GM21737 (cell line): ENCODE measurements around the gene ATE1.
A peak's percentile ranks its signal among the peaks of the same experiment; 100 is the strongest.
"Not testable (repeated sequence)": the region's sequence is repeated elsewhere in the genome, so short reads cannot be mapped to it uniquely, and the experiment has no call there.

Experiments used
- ATAC-seq: cut with Tn5 transposase; IDR thresholded peaks from one replicate; pipeline ENCODE4 v1.9.1; 2021; ENCODE audit warnings: mild to moderate bottlenecking, moderate library complexity; ENCODE audit not compliant: unreplicated experiment

The ATE1 gene

DNA sequence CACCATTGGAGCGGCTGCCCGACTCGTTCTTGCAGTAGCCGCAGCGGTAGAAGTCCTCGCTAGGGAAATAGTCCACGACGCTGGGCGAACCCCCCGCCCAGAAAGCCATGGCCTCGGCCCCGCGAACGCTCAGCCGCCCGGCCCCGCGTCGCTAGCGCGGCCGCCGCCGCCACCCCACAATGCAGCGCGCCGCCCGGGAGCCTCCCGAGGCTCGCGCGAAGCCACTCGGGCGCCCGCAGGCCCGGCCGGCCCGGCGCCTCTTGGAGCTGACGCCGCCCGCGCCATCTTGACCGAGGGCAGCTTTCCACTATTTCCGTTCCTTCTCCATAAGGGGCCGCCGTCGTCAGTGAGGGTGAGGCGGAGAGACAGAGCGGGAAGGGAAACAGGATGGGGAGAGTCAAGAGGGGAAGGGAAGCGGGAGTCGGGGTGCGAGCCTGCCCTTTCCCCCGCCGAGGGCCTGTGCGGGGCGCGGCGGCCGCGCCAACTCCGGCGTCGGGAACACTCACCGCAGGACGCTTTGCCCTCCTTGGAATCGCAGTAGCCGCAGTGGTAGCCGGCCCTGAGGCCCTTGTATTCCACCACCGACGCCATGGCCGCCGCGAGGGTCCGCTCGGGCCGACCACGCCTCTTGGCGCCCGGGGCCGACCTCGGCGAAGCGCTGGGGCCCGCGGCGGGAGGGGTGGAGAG, at the start of gene ATE1:
Gene ATE1, minus strand, starts transcription at position 191 of the 687 bp plus-strand sequence. Its CDS starts 82 bp downstream, at position 109.
- ATAC-seq = peak; percentile 84

GRCh38 chr10:121976607-121977006, 48.8 kb upstream of the ATE1 start:
- no peak for ATAC-seq

DNA sequence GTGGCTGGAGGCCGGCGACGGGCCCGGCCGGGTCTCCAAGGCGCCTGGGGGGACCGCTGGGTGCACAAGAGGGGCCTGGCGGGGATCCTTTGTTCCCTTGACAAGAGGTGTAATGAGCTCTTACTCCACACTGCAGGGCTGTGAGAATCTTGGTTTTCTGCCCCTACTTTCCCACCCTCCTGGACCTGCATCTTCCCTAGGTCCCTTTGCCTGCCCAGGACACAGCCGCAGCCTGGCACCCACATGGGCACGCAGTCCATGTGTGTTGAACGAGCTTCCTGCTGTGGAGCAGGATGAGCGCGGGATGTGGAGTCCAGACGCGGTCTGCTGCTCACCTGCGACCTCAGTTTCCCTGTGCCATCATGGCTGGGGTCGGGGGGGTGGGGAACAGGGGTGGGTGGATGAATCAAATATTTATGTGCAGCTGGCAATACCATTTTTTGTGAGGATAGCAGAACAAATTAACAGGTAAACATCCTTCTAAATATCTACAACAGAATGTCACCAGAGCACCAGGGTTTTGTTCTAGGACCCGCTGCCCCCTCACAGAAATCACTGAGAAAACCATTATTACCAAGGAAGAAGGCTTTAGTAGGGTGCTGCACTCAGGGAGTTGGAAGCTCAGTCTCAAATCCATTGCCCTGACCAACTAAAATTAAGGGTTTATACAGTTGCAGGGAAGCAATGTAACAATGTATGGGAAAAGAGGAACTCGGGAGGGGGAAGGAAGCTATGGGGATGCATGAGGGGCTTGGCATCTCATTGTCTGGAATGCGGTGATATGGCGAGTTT, 47.7 kb upstream of the ATE1 start:
- no peak for ATAC-seq

GRCh38 chr10:121974535-121975294, 46.9 kb upstream of the ATE1 start, which contains the start of gene NSMCE4A:
TSS of gene NSMCE4A (minus strand) at chr10:121975217. CDS start at chr10:121975165, 52 bp downstream.
- peak; percentile 84 for ATAC-seq

GRCh38 chr10:121974019-121974534, 46.2 kb upstream of the ATE1 start:
- peak; percentile 29 for ATAC-seq

DNA sequence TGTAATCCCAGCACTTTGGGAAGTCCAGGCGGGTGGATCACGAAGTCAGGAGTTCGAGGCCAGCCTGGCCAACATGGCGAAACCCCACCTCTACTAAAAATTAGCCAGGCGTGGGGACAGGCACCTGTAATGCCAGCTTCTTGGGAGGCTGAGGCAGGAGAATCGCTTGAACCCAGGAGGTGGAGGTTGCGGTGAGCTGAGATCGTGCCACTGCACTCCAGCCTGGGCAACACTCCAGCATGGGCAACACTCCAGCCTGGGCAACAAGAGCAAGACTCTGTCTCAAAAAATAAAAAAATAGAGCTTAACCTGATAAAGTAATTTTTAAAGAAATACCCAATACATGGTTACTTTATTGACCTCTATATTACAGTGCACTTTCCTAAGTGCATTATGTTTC, 41.3 kb upstream of the ATE1 start:
- not testable (repeated sequence) for ATAC-seq

DNA sequence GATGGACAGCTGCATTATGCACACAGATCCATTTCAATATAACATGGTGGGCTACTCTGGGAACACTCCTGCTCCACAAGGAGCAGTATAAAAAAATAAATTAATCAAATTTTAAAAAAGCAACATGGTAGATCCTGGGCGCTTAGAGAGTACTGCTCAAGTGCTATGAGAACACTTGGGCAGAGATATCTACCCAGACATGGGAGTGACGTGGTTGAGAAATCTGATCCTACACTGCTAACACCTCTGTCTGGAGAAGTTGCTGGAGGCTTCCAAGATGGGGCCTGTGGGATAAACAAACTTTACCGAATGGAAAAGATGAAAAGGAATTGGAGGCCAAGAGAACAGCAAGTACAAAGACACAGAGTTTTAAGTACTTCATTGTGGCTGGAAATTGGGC, 38.2 kb upstream of the ATE1 start:
- ATAC-seq = no peak

DNA sequence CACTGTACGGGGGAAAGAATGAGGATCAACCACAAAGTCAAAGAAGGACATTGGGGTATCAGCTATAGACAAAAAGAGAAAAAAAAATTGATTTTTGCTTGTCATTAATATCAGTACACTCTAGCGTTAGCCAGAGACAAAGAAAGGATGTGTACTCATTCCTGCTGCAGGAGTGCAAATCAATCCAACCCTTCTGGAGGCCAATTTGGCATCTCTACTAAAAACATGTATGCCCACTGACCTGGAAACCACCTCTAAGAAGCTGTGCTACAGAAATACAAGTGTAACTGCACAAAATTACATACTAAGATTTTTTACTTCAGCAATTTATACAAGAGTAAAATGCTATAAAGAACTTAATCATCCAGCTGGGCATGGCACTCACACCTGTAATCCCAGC, 33.6 kb upstream of the ATE1 start:
- no peak for ATAC-seq

- ATAC-seq = no peak
Measured at GRCh38 chr10:121959671-121960070, 31.8 kb upstream of the ATE1 start.

GRCh38 chr10:121956111-121957061, 28.6 kb upstream of the ATE1 start:
- ATAC-seq = no peak

- ATAC-seq = no peak
Measured at GRCh38 chr10:121952226-121952625, 24.4 kb upstream of the ATE1 start.

DNA sequence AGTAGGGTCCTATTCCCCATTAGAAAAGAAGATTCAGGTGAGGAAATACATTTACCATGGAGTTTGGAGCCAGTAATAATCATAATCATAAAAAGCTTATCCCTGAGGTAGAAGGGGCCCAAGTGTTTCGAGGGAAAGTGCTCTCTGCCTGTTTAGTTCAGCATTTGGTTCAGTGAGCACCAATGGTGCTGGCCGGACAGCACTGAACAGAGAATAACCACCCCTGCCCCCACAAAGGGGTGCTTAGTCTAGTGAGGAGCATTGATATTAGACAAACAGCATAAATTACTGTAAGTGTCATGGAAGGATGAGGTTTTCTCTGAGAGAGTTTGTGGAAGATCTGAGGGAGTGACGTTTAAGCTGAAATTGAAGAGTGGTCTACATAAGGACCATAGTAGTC, 21.6 kb upstream of the ATE1 start:
- no peak for ATAC-seq

- no peak for ATAC-seq
Measured at GRCh38 chr10:121949049-121949448, 21.2 kb upstream of the ATE1 start.

DNA sequence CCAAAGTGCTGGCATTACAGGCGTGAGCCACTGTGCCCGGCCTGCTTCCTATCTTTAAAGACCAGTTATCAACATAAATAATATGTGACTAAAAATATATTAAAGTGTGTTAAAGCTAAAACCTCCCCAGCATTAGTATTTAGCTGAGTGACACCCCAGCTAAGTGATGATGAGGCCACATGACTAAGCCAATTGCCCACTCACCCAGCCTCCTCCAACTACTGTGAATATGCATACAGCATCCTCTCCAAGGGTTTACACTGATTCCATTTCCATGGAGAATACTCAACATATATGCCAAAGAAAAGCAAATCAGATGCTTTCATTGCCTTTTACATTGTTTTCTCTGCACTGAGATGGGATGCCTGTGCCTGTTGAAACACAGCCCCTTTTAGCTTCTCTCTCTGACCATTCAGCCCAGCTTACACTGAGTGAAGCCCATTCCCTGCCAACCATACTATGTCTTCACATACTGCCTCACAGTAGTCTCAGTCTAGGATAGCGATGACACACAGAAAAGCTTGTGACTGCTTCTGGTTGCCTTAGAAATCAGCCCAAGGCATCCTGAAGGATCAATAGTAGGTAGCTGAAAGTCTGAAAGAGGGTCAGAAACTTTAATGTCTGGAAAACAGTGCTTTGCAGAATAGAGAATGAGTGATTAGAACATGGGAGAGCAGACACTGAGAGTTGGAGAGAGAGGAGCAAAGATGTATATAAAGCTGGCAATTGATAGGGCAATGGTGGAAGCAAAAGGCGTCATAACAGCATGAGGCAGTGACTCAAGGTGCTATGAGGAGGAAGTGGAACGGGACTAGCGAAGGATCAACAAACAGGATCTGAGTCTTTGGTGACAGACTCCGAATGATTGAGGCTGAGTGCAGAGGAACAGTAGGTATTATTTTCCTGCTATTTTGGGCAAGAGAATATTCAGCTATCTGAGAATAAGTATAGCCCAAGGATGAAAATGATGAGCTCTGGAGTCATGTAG, 19.8 kb upstream of the ATE1 start:
- ATAC-seq = no peak

DNA sequence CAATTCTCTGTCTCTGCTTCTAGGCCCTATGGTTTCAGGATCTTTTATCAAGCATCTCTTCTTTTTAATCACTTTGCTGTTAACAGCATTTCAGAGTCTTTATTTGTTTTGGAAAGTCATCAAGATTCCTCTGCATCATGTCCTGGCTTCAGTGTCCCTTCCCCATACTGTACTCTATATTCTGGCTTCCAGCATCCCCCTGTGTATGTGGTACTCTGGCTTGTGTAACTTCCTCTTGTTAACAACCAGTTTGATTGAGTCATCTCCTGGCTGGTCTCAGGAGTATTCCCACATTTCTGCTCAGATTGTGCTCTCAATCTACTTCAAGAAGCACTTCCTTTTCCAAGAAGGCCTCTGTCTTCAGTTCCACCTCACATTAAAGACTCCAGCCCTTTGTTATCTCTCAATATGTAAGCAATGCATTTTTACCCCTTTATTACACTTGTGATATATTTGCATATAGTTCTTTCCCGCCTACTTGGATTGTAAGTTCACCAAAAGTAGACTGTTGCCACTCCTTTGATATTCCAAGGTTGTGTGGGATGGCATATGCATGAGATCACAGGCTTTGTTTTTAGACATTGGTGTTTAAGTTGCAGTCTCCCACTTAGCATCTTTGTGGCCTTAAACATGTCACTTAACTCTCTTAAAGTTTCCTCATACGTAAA, 15.1 kb upstream of the ATE1 start:
- ATAC-seq = no peak

GRCh38 chr10:121941532-121941931, 13.7 kb upstream of the ATE1 start:
- ATAC-seq = no peak

DNA sequence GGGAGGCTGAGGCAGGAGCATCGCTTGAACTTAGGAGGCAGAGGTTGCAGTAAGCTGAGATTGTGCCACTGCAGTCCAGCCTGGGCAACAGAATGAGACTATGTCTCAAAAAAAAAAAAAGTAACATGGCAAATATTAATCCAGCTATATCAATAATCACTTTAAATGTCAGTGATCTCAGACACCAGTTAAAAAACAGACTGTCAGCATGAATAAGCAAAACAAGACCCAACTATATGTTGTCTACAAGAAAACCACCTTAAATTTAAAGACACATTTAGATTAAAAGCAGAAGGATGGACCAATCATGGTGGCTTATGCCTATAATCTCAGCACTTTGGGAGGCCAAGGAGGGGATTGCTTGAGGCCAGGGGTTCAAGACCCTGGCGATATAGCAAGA, 8.5 kb upstream of the ATE1 start:
- no peak for ATAC-seq

DNA sequence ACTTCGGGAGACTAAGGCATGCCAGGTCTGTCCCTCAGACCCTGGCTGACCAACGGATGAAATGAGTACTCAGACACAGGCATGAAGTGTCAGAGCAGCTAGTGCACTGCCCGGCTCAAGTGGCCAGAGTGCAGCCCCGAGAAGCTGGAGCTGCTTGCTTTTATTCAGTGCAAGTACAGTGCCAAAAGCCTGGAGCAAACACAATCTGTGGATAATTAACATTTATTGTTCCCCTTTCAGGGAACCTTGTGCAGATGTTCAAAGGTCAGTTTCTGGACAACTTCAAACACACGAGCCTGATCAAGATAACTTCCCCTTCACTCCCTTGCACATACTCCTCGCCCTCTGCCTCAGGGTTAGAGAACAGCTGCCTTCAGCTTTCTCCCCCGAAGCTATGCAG, 7.9 kb upstream of the ATE1 start:
- no peak for ATAC-seq
